Smooth muscle cell (in vitro differentiated cells): ENCODE data around the gene AMELX. TPM values are rescaled to one million over a fixed set of nuclear protein-coding genes. Genes with fewer than 3 reads are reported as not detected.

Source experiments
- DNase-seq: peaks from one replicate; lab custom pipeline; 2025; ENCODE audit not compliant: unreplicated experiment; lab: John Stamatoyannopoulos, UW
- H2AFZ ChIP-seq: fragments of 200-600 bp; sonication (generic); 2 replicates; pipeline ENCODE4 v1.6.0; 2016; ENCODE audit warnings: antibody characterized with exemption, low read depth, mild to moderate bottlenecking
- H3F3A ChIP-seq: fragments of 200-600 bp; sonication (generic); 2 replicates; pipeline ENCODE4 v1.6.0; 2017; ENCODE audit warnings: antibody characterized with exemption, low read depth
- H3K27ac ChIP-seq: fragments of 200-600 bp; sonication (generic); 2 replicates; pipeline ENCODE4 v1.5.1; 2016; ENCODE audit warnings: low read depth, mild to moderate bottlenecking
- H3K27me3 ChIP-seq: fragments of 200-600 bp; sonication (generic); 2 replicates; pipeline ENCODE4 v1.6.1; 2016; ENCODE audit warnings: low read depth, mild to moderate bottlenecking
- H3K36me3 ChIP-seq: fragments of 200-600 bp; sonication (generic); 2 replicates; pipeline ENCODE4 v1.5.1; 2016; ENCODE audit warnings: low read depth
- H3K4me1 ChIP-seq: fragments of 200-600 bp; sonication (generic); 2 replicates; pipeline ENCODE4 v1.5.1; 2016; ENCODE audit warnings: low read depth
- H3K4me2 ChIP-seq: fragments of 200-600 bp; sonication (generic); 2 replicates; pipeline ENCODE4 v1.6.0; 2016; ENCODE audit warnings: mild to moderate bottlenecking
- H3K4me3 ChIP-seq: fragments of 200-600 bp; sonication (generic); 2 replicates; pipeline ENCODE4 v1.5.1; 2016; ENCODE audit warnings: mild to moderate bottlenecking
- H3K79me2 ChIP-seq: fragments of 200-600 bp; sonication (generic); 2 replicates; pipeline ENCODE4 v1.6.0; 2016; ENCODE audit warnings: low read depth, mild to moderate bottlenecking
- H3K9ac ChIP-seq: fragments of 200-600 bp; sonication (generic); 2 replicates; pipeline ENCODE4 v1.6.0; 2016; ENCODE audit warnings: low read depth
- H3K9me3 ChIP-seq: fragments of 200-600 bp; sonication (generic); replicated peaks from 2 replicates; pipeline ENCODE4 v1.5.1; 2016; ENCODE audit warnings: low read depth
- H4K20me1 ChIP-seq: fragments of 200-600 bp; sonication (generic); 2 replicates; pipeline ENCODE4 v1.6.0; 2016; ENCODE audit warnings: low read depth
- CTCF ChIP-seq: fragments of 200-600 bp; sonication (generic); IDR thresholded peaks from 2 replicates; pipeline ENCODE4 v1.5.1; 2017; ENCODE audit warnings: borderline replicate concordance, mild to moderate bottlenecking, antibody characterized with exemption; ENCODE audit not compliant: insufficient read depth, poor library complexity, severe bottlenecking
- WGBS: methylation state at CpG from one replicate; pipeline ENCODE4 v1.1.7; 2016; ENCODE audit warnings: low lambda C conversion rate; 5-methylcytosine and 5-hydroxymethylcytosine counted together
- polyA plus RNA-seq: library from polyadenylated mRNA; unstranded; fragments of >200 nt; fragmentation: Nextera tagmentation; extraction: Ambion mirVana; gene quantifications from 2 replicates; pipeline ENCODE4 v1.2.1, GENCODE V29; 2016
- total RNA-seq: library from RNA; depleted of rRNA; stranded (reverse); fragments of >200 nt; gene quantifications from 2 replicates; pipeline ENCODE4 v1.2.3, GENCODE V29; 2014

The AMELX gene
- total RNA-seq (not detected in 2 replicates), polyA plus RNA-seq (not detected in 2 replicates)

GRCh38 chrX:11293113-11293512, at the start of gene AMELX:
Gene AMELX, plus strand, starts transcription at chrX:11293413. Its CDS starts 1,376 bp downstream, at chrX:11294789.
- H2AFZ ChIP-seq: no peak within 1 kb of the TSS
- 72% methylated on average over 2 of the region's 2 CpGs for WGBS
- no peaks in the 10 kb centered on the region for H3K4me1 ChIP-seq
- DNase-seq: no peak
- no peaks in the 10 kb centered on the region for H3K9me3 ChIP-seq
- H3K4me3 ChIP-seq: no peak within 1 kb of the TSS
- H3K79me2 ChIP-seq: no peaks in the 10 kb centered on the region
- no peaks in the 10 kb centered on the region for H3K27me3 ChIP-seq
- H3K4me2 ChIP-seq: no peak within 1 kb of the TSS
- no peak within 1 kb of the TSS for H3K27ac ChIP-seq
- H3K9ac ChIP-seq: no peak within 1 kb of the TSS
- no peaks in the 10 kb centered on the region for H3F3A ChIP-seq
- no peaks in the 10 kb centered on the region for H3K36me3 ChIP-seq
- TF ChIP-seq CTCF: no peak
- no peaks in the 10 kb centered on the region for H4K20me1 ChIP-seq

- no peak overlapping the region for H3K4me3 ChIP-seq
- H3K79me2 ChIP-seq: no peaks in the 10 kb centered on the region
- H3F3A ChIP-seq: no peaks in the 10 kb centered on the region
- H3K27ac ChIP-seq: no peak overlapping the region
- no peak for TF ChIP-seq CTCF
- no peaks in the 10 kb centered on the region for H3K4me1 ChIP-seq
- H3K4me2 ChIP-seq: no peak overlapping the region
- no peak for DNase-seq
- H4K20me1 ChIP-seq: no peaks in the 10 kb centered on the region
- no peak overlapping the region for H2AFZ ChIP-seq
- no peaks in the 10 kb centered on the region for H3K9me3 ChIP-seq
- H3K27me3 ChIP-seq: no peaks in the 10 kb centered on the region
- 36% methylated on average over 2 of the region's 2 CpGs for WGBS
- H3K9ac ChIP-seq: no peak overlapping the region
- H3K36me3 ChIP-seq: no peaks in the 10 kb centered on the region
Measured at GRCh38 chrX:11244636-11245035, 48.6 kb upstream of the AMELX start.

GRCh38 chrX:11254417-11255109, 38.6 kb upstream of the AMELX start:
- Histone ChIP-seq H3K4me3 (no peak overlapping the region), H4K20me1 (no peaks in the 10 kb centered on the region), H3K36me3 (no peaks in the 10 kb centered on the region), H3K9me3 (no peaks in the 10 kb centered on the region), H3K4me1 (no peaks in the 10 kb centered on the region), H3K4me2 (no peak overlapping the region), H3K79me2 (no peaks in the 10 kb centered on the region), H2AFZ (no peak overlapping the region), H3K9ac (no peak overlapping the region), H3K27me3 (no peaks in the 10 kb centered on the region), H3F3A (no peaks in the 10 kb centered on the region), H3K27ac (no peak overlapping the region)
- WGBS: 85% methylated on average over 5 of the region's 5 CpGs
- DNase-seq: no peak
- no peak for TF ChIP-seq CTCF

GRCh38 chrX:11257290-11257689, 35.9 kb upstream of the AMELX start:
- Histone ChIP-seq H3K4me3 (no peak overlapping the region), H4K20me1 (no peaks in the 10 kb centered on the region), H3K4me2 (no peak overlapping the region), H3K27ac (no peak overlapping the region), H3K4me1 (no peaks in the 10 kb centered on the region), H3K9ac (no peak overlapping the region), H2AFZ (no peak overlapping the region), H3K27me3 (no peaks in the 10 kb centered on the region), H3K79me2 (no peaks in the 10 kb centered on the region), H3F3A (no peaks in the 10 kb centered on the region), H3K9me3 (no peaks in the 10 kb centered on the region), H3K36me3 (no peaks in the 10 kb centered on the region)
- no peak for TF ChIP-seq CTCF
- 71% methylated on average over 2 of the region's 2 CpGs for WGBS
- DNase-seq: no peak
